Measurements from ENCODE around the gene GPC5. TPM values are rescaled to one million over a fixed set of nuclear protein-coding genes. Genes with fewer than 3 reads are reported as not detected.

The GPC5 gene
- total RNA-seq, 1 experiment from 2014 or later = 0.15 TPM

GRCh38 chr13:91526543-91527033, 128.2 kb downstream of the GPC5 start:
- H3K4me1 ChIP-seq (ENCODE audit: insufficient read depth, low read length) = no peaks in the 10 kb centered on the region
- H3K4ac ChIP-seq (ENCODE audit: low read depth, low read length) = no peak overlapping the region
- H2AK5ac ChIP-seq (ENCODE audit: insufficient read length, low read length) = no peak overlapping the region
- H3K18ac ChIP-seq (ENCODE audit: insufficient read length, low read depth, low read length) = no peak overlapping the region
- H2BK12ac ChIP-seq (ENCODE audit: insufficient read length, low read depth, low read length) = no peak overlapping the region
- no peak overlapping the region for H2AFZ ChIP-seq (ENCODE audit: low read length)
- H3K79me1 ChIP-seq (ENCODE audit: insufficient read depth, low read depth, low read length, poor library complexity, severe bottlenecking) = no peaks in the 10 kb centered on the region
- no peak overlapping the region for H3K56ac ChIP-seq (ENCODE audit: insufficient read length, low read depth, low read length)
- Mint-ChIP-seq H3K36me3 (ENCODE audit: insufficient read depth in 1 of 3, low read depth in 3 of 3) (peaks cover 0 to 3% (median 0%) of the 10 kb centered on the region in 3 experiments; a peak in 2 of 7 replicates), H3K27ac (no peak overlapping the region), H3K27me3 (ENCODE audit: low read depth) (no peaks in the 10 kb centered on the region; the same call in 1 of the 2 replicates), H3K4me1 (peaks cover 0 to 3% of the 10 kb centered on the region in 2 experiments; a peak in 2 of 4 replicates), H3K9me3 (peaks cover 6 to 13% of the 10 kb centered on the region in 2 experiments; a peak in 4 of 5 replicates), H3K4me3 (no peak overlapping the region)
- H3K23ac ChIP-seq (ENCODE audit: insufficient read length, low read depth, low read length) = no peak overlapping the region
- no peak overlapping the region for H2BK15ac ChIP-seq (ENCODE audit: low read depth, low read length)
- no peak overlapping the region for H3T11ph ChIP-seq (ENCODE audit: low read length)
- H3K27me3 ChIP-seq (ENCODE audit: insufficient read depth, low read length) = no peaks in the 10 kb centered on the region
- no peak for TF ChIP-seq CTCF (conservative IDR thresholded peaks at IDR 0.05)
- no CpG with 5 or more reads among the region's 3 CpGs for WGBS (ENCODE audit: extremely low coverage, insufficient read length, low lambda C conversion rate)
- no peaks in the 10 kb centered on the region for H3K23me2 ChIP-seq (ENCODE audit: insufficient read length, low read depth, low read length, poor library complexity, severe bottlenecking)
- H3K9ac ChIP-seq (ENCODE audit: extremely low read depth, insufficient read length, low read length) = no peak overlapping the region
- no peak overlapping the region for H3K4me2 ChIP-seq (ENCODE audit: insufficient read depth, insufficient read length, low read length)
- no peak overlapping the region for H2BK20ac ChIP-seq (ENCODE audit: low read depth, low read length, poor library complexity, severe bottlenecking)
- H2BK120ac ChIP-seq (ENCODE audit: low read depth, low read length, poor library complexity, severe bottlenecking) = no peak overlapping the region
- no peak overlapping the region for H3K27ac ChIP-seq (ENCODE audit: insufficient read length, low read depth, low read length)
- H4K5ac ChIP-seq (ENCODE audit: insufficient read length, low read depth, low read length) = no peak overlapping the region
- no peak overlapping the region for H4K91ac ChIP-seq (ENCODE audit: insufficient read length, low read depth, low read length)
- no peak overlapping the region for H4K8ac ChIP-seq (replicated peaks; ENCODE audit: insufficient read length, low read depth, low read length)
- H3K14ac ChIP-seq (ENCODE audit: insufficient read depth, low read length) = no peak overlapping the region
- no peaks in the 10 kb centered on the region for H3K9me3 ChIP-seq (ENCODE audit: control insufficient read depth, low read depth, low read length)
- H2BK5ac ChIP-seq (ENCODE audit: insufficient read length, low read length) = no peak overlapping the region
- no peaks in the 10 kb centered on the region for H4K20me1 ChIP-seq (ENCODE audit: control insufficient read depth, insufficient read depth, insufficient read length)
- no peaks in the 10 kb centered on the region for H3K79me2 ChIP-seq (ENCODE audit: insufficient read depth, low read length)
- no peak for DNase-seq

Data from H9 (cell line).